Measurements from ENCODE around the gene C20orf141. TPM values are rescaled to one million over a fixed set of nuclear protein-coding genes. Genes with fewer than 3 reads are reported as not detected.
A peak's percentile ranks its signal among the peaks of the same experiment; 100 is the strongest.
"Not testable (repeated sequence)": the region's sequence is repeated elsewhere in the genome, so short reads cannot be mapped to it uniquely, and the experiment has no call there.

Gene C20orf141, protein sequence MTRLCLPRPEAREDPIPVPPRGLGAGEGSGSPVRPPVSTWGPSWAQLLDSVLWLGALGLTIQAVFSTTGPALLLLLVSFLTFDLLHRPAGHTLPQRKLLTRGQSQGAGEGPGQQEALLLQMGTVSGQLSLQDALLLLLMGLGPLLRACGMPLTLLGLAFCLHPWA
- not detected for polyA plus RNA-seq (ENCODE audit: insufficient read length in 3 of 3)
- long read RNA-seq, donor 1, result 0 reads
- long read RNA-seq, donor 2, result 0 reads
- long read RNA-seq, donor 3, result 0 reads
- long read RNA-seq, donor 4, result 0 reads
- long read RNA-seq, donor 5, result 0 reads
- long read RNA-seq, donor 6, result 0 reads
- long read RNA-seq, donor 7, result 0 reads
- long read RNA-seq, donor 8, result 0 reads
- long read RNA-seq, donor 9, result 0 reads
- long read RNA-seq, donor 10, result 0 reads
- long read RNA-seq, donor 11, result 0 reads
- long read RNA-seq, donor 12, result 0 reads
- long read RNA-seq, donor 13, result 0 reads
- long read RNA-seq, donor 14, result 0 reads
- long read RNA-seq, donor 15, result 0 reads
- long read RNA-seq, donor 16, result 0 reads

DNA sequence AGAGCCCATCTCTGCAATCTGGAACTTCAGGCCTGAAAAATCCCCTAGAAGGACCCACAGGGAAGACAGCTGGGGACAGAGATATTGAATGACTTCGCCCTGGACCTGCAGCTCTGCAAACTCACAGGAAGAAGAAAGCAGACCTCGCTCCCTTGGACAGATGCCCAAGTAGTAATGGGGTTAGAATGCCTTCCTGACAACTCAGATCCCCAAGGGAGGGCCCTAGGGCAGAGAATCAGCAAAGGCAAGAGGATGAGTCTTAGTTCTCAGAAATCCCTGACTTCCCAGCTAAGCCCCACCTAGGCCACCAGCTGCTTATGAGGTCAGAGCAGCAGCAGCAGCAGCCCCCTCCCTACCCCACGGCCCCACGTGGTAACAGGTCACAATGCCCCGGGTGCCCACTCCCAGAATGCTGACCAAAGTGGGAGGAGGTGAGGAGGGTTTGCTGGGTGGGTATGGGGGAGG, at the start of gene C20orf141:
Gene C20orf141 (plus strand): TSS at position 401 of the 465 bp plus-strand sequence. CDS start 198 bp downstream, outside the sequence.
- DNase-seq, result no peak

DNA sequence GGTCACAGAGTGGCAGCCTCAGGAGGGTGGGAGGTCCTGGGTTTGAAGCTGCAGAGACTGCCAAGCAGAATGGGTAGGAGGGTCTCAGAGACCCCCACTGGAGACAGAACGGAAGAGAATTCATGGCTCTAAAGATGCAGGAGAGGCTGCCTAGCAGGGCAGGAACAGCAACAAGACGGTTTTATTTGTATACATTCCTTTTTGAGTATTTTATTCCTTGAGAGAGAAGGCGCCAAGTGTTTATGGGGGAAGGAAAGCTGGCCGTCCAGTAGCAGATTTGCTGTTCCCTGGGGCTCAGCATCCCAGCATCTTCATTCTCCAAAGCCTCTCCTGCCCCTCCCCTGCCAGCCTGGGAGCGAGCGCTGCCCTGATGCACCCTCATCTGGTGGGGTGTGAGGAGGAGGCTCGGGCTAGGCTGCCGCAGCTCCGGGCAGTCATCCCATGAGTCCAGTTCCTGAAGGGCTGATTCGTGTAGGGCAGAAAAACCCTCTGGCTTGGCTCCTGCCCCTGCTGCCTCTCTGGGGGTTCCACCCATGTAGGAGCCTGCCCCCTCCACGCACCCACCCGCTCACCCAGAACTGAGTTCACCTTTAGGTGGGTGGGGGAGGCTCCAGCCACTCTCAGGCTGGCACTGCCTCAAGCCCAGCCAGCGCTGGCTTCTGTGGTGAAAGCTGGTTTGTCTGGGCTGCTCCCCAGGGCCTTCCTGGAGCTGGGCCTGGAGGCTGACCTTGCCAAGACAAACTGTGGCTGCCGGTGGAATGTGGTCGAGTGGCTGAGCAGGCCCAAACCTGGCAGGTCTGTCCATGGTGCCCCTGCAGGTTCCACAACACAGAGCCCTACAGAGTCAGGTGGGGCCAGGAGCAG, 46.8 kb upstream of the C20orf141 start:
- no peak for DNase-seq

DNA sequence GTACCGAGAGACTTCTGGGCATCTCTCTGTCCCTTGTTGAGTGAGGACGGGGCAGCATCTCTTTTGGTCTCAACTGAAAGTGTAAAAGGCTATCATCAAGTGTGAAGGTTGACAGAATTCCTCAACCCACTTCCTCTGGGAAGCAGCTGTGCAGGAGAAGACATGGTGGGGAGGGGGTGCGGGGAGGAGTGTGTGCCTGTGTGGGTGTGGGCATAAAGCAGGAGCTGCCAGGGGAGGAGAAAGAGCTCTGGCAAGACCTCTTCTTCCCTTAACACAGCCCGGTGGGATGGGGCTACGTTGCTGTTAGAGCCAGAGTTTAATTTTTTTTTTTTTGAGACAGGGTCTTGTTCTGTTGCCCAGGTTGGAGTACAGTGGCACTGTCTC, 46.2 kb upstream of the C20orf141 start:
- DNase-seq, result no peak

DNA sequence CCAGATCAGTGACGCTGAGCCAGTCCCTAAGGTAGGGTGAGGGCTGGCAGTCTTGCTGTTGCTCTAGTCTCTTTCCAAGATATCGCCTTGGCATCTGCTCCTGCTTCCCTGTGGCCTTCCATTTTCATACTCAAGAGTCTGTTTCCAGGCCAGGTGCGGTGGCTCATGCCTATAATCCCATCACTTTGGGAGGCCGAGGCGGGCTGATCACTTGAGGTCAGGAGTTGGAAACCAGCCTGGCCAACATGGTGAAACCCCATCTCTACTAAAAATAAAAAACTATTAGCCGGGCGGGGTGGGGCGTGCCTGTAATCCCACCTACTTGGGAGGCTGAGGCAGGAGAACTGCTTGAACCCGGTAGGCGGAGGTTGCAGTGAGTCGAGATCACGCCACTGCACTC, 44.7 kb upstream of the C20orf141 start:
- DNase-seq, result not testable (repeated sequence)

DNA sequence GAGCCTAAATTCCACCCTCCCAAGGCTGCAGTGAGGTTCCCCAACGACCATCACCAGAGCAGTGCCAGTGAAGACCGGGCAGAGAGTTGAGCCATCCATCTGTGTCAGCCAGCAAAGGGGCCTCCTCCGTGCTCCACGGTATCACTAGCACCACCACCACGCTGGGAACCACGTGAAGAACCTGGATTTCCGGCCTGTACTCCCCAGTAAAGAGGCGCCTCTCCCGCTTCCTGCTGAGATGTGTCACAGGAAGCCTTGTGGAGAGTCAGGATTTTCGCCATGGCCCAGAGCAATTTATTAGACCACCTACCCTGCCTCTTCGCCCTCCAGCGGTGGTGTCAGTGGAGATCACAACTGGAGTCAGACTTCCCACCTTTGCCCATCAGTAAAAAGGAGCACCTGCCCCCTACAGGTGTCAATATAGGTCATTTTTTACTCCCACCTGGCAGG, 43.1 kb upstream of the C20orf141 start:
- no peak for DNase-seq

DNA sequence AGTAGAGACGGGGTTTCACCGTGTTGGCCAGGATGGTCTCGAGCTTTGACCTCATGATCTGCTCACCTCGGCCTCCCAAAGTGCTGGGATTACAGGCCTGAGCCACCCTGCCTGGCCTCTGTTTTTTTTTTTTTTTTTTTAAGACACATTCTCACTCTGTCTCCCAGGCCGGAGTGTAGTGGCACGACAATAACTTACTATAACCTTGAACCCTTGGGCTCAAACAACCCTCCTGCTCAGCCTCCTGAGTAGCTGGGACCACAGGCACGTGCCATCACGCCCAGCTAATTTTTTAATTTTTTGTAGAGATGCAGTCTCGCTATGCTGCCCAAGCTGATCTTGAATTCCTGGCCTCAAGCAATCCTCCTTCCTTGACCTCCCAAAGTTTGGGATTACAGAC, 41.0 kb upstream of the C20orf141 start:
- no peak for DNase-seq

DNA sequence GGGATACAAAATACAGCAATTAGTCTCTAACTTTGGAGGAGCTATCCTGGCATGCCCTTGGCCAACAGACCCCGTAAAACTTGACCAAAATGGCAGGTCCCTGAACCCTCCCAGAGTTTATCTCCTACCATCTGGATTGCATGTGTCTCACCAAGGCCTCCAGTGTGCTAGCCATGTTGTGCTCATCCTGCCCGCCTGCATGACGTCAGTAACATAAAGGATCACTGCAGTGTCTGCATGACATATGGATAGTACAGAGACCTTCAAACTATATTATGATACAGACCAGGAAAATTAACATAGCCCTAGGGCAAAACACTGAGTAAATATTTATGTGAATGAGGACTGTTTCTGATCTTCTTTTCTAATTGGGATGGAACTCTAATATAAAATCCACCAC, 39.6 kb upstream of the C20orf141 start:
- DNase-seq, result no peak

DNA sequence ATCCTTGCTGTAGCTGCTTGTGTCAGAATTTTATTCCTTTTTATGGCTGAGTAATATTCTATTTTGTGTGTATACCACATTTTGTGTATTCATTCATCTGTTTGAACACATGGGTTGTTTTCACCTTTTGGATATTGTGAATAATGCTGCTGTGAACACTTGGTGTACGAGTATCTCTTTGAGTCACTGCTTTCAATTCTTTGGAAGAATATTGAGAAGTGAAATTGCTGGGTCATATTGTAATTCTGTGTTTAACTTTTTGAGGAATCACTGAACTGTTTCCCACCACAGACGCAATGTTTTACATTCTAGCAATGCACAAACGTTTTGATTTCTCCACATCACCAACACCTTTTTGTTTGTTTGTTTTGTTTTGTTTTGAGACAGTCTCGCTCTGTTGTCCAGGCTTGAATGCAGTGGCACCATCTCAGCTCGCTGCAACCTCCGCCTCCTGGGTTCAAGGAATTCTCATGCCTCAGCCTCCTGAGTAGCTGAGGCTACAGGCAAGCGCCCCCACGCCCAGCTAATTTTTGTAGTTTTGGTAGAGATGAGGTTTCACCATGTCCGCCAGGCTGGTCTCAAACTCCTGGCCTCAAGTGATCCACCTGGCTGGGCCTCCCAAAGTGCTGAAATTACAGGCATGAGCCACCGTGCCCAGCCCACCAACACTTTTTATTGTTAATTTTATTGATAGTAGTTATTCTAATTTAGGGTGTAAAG, 36.0 kb upstream of the C20orf141 start:
- no peak for DNase-seq

DNA sequence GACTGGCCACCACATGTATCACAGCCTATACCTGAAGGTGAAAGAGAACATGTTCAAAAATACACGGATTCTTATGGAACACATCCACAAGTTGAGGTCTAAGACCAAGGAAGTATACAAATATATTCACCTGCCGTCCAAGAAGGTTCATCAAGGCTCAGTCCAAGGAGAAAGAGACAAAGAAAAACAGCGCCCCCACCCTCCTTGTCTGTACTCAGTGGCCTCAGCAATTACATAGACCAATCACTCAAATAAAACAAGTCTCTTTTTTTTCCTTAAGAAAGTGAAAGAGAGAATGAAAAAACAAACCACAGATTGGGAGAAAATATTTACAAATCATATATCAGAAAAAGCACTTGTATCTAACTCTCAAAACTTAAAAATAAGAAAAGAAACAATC, 33.8 kb upstream of the C20orf141 start:
- no peak for DNase-seq

DNA sequence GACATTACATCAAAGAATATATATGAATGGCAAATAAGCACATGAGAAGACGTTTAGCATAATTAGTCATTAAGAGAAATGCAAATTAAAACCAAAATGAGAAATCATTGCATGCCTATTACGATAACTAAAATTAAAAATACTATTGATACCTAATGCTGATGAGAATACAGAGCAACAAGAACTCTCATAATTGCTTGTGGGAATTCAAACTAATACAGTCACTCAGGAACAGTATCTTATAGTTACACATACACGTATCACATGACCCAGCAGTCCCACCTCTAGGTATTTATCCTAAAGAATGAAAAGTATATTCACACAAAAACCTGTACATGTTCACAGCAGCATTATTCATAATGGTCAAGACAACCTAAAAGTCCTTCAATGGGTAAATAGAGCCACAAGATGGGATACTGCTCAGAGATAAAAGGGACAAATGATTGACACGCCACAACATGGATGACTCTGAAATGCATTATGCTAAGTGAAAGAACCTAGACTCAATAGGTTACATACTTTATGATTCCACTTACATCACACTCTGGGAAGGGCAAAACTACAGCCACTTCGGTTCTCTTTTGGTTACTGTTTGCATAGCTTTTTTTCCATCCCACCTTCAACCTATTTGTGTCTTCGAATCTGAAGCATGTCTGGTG, 30.8 kb upstream of the C20orf141 start:
- DNase-seq, result no peak

DNA sequence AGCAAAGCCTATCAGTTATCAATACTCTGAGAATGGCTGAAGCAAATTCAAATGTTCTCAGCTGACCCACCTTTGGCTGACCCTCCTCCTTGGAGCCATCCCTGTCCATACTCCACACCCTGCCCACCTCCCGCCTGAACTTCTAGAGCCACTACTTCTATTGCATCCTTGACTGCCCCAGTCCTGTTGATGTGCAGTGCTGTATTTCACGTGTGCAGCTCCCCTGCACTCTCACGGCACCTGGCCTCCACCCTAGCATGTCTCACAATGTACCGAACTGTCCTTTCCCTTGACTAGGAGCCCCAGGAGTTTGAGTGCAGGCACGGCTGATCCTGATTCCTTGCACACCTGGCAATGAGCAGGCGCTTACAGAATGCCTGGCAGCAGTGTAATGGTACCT, 21.3 kb upstream of the C20orf141 start:
- no peak for DNase-seq

DNA sequence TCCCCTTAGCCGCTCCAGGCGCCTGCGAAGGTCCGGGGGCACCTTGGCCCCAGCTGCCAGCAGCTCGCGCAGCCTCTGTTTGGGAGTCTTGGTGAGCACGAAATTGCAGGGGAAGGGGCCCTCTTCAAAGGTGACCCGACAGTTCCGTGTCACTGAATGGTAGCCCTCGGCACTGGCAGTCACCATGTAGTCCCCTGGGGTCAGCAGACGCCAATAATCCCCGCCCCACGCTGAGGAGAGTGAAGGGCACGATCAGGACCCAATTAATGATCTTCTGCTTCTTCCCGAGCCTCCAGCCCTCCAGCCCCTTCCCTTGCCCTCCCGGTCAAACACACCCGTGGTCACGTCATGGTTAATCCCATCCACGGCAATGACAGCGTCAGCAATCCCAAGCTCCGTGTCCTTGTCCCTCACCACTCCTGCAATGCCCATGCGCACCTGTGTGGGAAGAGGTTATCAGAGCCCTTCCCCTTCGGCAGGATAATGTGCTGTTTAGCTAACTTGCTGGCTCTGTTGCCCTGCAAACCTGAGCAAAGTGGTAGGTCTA, 20.5 kb upstream of the C20orf141 start:
- DNase-seq, result no peak

DNA sequence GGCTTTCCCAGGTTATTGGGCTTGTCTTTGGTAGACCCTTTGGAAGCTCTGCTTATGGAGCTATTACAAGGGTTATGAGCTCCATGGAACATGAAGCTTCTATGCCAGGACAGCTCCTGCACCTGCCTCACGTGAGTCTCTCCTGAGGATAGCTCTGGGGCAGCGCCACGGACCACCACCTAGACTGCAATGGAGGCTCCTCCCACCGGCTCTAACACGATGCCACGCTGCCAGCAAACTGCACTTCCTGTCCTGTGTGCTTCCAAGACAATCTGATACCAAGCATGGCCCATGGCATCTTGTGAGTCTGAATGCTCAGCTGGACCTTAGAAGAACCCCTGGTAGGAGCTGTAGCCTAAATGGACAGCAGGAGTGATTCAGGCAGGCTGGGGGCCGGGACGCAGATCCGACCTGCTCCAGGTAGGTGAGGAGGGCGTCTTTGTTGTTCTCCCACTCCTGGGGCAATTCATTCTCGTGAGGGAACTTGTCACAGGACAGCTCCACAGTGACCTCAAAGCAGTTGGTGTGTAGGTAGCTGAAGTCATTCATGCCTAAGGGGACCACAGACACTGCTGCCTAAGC, 19.8 kb upstream of the C20orf141 start:
- DNase-seq, result no peak

DNA sequence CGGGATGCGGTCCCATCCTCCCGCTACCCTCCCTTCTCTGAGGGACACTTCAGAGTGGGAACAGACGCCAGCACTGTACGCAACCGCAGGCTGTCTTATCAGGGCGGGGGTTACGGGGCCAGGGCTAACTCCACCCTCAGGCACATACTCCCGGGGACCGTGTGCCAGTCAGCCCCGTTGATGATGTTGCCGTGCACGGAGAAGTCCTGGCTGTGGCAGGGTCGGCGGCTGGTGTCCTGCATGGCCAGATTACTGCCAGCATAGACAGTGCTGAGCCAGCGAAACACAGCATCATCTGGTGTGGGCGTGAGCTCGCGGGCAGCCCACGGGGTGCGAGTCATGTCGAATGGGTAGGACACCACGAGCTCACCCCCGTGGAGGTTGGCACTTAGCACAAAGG, 19.3 kb upstream of the C20orf141 start:
- no peak for DNase-seq

DNA sequence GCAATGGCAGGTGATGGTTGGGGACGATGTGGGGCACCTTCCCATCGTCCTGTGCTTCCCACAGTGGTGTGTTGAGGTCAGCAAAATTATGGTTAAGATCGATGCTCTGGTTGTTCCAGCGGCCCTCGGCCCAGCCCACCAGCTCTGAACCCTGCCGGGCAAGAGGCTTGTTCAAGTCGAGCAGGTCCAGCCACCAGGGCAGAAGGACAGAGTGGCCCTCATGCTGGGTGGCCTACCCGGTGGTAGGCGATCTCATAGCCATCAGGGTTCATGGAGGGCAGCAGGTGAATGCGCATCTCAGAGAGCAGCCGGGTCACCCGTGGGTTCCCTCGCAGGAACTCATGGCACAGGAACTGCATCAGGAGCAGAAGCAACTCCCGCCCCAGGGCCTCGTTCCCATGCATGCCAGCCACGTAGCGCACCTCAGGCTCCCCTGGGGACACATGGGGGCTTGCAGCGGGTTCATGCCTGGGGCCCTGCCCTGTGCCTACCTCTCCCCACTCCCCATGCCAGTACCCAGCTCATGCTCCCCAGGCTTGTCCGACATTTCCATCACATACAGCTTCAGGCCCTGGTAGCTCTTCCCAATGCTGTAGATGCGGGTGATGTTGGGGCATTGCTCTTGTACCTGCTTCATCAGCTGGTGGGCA, 18.7 kb upstream of the C20orf141 start:
- DNase-seq, result no peak

DNA sequence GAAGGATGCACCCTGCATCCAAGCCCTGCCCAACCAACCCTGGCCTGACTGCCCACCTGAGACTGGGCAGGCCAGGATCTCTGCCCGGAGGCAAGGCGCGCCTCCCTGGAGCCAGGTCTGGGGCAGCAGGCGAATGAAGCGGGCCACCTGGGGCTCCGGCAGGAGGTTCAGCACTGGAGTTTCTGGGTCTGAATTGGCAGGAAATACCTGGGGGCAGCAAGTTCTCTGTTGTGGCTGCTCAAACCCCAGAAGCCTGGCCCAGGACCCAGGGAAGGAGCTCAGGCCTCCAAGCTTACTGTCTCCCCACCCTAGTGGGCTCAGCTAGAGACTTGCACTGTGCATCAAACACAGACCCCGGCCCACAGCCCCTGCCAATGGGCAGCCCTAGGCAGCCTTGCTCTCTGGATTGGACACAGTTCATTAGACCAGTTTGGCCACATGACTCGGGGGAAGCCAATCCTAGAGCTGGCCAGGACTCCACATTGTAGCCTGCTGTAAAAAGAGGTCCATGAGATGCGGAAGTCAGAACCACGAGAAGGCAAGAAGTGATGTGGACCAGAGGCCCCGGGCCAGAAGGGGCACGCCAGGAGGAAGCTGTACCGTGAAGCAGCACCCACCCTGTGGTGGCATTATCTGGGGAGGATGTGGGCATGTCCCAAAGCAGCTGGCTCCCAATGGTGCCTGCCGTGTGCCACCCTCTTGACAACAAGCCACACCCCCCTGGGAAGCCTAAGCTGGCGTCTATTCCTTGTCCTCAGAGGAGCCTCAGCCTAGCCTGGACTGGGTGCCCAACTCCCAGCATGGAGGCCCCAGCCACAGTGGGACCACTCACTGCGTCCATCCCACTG, 17.4 kb upstream of the C20orf141 start:
- DNase-seq, result no peak

DNA sequence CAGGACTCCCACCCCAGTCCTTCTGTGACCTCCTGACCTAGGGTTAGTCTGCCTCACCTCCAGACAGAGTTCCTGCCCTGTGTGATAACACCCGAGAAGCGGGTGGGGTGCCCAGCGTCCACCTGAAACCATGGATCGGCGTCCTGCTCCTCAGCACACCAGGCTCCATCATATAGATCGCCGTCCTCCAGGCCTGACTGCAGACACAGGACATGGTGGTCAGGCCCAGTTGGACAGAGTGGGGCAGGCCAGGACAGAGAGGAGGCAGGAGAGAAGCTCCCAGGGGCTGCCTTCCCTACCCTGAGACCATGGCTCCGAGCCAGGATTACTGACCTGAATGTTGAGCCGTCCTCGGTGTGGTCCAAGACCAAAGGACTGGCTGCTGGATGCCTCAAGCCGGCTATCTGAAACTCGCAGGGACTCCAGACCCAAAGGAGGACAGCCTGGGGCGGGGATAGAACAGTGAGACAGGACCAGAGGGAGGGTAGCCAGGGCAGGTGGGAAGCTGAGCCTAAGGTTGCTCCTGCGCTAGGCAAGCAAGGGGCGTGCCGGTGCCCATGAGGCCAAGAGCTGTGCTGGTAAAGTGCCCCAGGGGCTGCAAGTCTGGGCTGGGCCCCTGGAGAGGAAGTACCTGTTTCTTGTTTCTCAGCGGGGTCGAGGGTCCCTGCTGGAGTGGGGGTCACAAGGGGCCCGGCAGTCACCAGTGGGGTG, 16.5 kb upstream of the C20orf141 start:
- no peak for DNase-seq

DNA sequence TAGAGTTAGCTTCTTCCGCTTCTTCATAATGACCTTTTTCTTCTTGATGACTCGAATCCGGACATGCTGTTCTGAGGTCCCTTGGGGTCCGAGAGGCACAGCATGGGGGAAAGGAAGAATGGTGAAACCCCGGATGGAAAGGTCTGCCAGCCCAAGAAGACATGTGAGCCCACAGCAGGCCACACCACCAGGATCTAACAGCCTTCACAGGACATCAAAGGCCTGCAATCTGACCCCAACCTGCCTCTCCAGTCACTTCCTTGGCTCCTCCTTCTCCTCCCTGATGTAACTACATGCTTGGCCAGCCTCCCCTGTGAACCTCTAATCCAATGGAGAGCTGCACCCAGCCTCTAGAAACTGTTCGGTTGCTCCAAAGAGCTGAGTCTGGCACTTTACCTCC, 16.0 kb upstream of the C20orf141 start:
- peak; percentile 48 for DNase-seq

DNA sequence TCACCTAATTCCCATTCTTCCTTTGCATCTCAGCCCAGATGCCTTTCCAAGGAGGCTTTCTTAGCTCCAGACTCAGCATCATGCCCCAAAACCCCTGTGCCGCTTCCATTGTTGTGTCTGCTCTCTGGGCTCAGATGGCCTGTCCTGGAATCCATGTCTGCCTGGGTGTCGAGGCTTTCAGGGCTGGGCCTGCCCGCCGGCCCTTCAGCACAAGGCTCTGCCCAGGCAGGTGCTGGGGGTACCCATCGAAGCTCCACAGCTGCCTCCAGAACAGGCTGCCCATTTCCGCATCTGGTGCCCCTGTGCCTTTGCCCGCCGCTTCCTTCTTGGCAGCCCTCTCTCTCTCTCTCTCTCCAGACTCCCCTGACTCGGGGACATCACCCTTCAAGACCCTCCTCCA, 15.5 kb upstream of the C20orf141 start:
- no peak for DNase-seq
